ENCODE measurements around the gene CMSS1.

DNA sequence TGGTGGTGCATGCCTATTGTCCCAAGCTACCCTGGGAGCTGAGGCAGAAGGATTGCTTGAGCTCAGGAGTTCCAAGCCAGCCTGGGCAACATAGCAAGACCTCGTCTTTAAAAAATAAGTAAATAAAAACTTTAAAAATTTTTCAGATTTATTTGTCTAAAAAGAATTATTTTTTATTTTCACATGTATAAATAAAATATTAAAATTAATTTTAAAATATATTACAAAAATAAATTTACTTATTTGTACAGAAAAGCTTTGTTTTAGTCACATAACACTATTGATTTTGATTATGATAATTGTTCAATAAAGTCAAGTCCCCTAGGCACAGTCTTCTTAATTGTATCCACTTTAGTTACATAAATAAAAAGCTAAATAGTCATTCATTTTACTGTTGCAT lies 211.4 kb downstream of the CMSS1 start:
- TF ChIP-seq, protein P1, sequence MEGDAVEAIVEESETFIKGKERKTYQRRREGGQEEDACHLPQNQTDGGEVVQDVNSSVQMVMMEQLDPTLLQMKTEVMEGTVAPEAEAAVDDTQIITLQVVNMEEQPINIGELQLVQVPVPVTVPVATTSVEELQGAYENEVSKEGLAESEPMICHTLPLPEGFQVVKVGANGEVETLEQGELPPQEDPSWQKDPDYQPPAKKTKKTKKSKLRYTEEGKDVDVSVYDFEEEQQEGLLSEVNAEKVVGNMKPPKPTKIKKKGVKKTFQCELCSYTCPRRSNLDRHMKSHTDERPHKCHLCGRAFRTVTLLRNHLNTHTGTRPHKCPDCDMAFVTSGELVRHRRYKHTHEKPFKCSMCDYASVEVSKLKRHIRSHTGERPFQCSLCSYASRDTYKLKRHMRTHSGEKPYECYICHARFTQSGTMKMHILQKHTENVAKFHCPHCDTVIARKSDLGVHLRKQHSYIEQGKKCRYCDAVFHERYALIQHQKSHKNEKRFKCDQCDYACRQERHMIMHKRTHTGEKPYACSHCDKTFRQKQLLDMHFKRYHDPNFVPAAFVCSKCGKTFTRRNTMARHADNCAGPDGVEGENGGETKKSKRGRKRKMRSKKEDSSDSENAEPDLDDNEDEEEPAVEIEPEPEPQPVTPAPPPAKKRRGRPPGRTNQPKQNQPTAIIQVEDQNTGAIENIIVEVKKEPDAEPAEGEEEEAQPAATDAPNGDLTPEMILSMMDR (IDR thresholded peaks at IDR 0.05; ENCODE audit: insufficient read depth, low read length), result no peak
- TF ChIP-seq POLR2AphosphoS5 (IDR thresholded peaks at IDR 0.05; ENCODE audit: low read depth) (no peak), GABPA (IDR thresholded peaks at IDR 0.05; ENCODE audit: low read depth) (no peak)
- TF ChIP-seq, protein P2, sequence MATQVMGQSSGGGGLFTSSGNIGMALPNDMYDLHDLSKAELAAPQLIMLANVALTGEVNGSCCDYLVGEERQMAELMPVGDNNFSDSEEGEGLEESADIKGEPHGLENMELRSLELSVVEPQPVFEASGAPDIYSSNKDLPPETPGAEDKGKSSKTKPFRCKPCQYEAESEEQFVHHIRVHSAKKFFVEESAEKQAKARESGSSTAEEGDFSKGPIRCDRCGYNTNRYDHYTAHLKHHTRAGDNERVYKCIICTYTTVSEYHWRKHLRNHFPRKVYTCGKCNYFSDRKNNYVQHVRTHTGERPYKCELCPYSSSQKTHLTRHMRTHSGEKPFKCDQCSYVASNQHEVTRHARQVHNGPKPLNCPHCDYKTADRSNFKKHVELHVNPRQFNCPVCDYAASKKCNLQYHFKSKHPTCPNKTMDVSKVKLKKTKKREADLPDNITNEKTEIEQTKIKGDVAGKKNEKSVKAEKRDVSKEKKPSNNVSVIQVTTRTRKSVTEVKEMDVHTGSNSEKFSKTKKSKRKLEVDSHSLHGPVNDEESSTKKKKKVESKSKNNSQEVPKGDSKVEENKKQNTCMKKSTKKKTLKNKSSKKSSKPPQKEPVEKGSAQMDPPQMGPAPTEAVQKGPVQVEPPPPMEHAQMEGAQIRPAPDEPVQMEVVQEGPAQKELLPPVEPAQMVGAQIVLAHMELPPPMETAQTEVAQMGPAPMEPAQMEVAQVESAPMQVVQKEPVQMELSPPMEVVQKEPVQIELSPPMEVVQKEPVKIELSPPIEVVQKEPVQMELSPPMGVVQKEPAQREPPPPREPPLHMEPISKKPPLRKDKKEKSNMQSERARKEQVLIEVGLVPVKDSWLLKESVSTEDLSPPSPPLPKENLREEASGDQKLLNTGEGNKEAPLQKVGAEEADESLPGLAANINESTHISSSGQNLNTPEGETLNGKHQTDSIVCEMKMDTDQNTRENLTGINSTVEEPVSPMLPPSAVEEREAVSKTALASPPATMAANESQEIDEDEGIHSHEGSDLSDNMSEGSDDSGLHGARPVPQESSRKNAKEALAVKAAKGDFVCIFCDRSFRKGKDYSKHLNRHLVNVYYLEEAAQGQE (IDR thresholded peaks at IDR 0.05; ENCODE audit: insufficient replicate concordance, low read depth), result no peak
